ENCODE measurements around the gene DOCK3.
A peak's percentile ranks its signal among the peaks of the same experiment; 100 is the strongest.

Gene DOCK3

DNA sequence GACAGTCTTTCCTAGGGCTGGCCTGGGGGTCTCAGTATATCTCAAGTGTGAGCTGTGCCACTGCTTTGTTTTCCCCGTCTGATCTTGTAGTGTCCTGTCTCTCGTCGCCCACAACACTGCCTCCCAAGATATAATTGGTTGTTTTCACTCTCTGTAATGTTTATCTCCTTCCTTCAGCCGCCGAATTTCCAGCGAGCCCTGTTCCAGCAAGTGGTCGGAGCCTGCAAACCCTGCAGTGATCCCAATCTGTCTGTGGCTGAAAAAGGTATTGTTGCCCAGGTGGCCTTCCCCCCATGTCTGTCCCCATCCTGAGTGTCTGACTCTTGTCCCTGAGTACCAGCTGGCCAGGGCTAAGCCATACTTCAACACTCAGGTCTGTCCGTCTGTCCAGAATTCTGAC is 700.8 kb downstream of the DOCK3 start:
- no peaks in the 10 kb centered on the region for H3K36me3 Mint-ChIP-seq (ENCODE audit: low read depth)
- ATAC-seq: no peak
- no peak overlapping the region for H3K27ac Mint-ChIP-seq
- H3K9me3 Mint-ChIP-seq: no peaks in the 10 kb centered on the region
- no peak for DNase-seq
- H3K27me3 Mint-ChIP-seq: no peaks in the 10 kb centered on the region
- peaks cover 3% of the 10 kb centered on the region for H3K4me1 Mint-ChIP-seq
- H3K4me3 Mint-ChIP-seq: no peak overlapping the region

DNA sequence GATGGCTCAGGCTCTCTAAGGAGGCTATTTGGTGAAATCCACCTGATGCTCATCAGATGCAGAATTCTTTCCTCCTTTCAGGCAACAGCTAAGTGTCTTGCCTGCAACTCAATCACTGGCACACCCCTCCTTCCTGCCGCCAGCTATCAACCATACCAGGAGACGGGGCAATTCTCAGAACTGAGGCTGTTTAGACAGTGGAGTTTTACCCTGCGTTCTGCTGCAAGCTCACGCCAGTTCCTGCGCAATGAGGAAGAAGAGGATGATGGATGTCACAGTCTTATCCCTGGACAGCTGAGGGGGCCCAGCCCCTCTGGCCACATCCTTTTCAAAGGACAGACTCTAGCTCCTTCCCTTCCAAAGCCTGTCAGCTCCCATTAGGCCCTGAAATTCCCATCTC is 703.3 kb downstream of the DOCK3 start:
- DNase-seq (no peak), ATAC-seq (no peak)
- no peaks in the 10 kb centered on the region for H3K27me3 Mint-ChIP-seq
- H3K36me3 Mint-ChIP-seq (ENCODE audit: low read depth): no peaks in the 10 kb centered on the region
- H3K4me1 Mint-ChIP-seq: peaks cover 5% of the 10 kb centered on the region
- no peak overlapping the region for H3K4me3 Mint-ChIP-seq
- H3K27ac Mint-ChIP-seq: no peak overlapping the region
- no peaks in the 10 kb centered on the region for H3K9me3 Mint-ChIP-seq

DNA sequence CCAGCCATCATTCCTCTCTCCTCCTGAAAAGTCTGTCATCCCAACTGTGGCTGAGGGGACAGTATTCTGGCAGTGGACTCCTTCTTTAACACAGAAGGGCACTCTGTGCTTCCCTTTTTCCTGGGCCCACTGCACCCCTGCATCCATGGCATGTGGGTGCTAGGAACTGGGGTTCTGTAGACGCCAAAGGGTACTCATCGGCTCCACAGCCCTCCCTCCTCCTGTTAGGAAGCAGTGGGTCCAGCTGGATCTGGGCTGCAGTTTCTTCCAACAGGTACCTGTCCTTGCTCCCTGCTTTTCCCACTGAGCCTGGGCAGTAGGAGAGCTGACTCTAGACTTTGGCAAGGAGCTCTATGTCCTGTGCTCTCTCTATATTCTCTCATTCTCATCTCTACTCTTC is 704.0 kb downstream of the DOCK3 start:
- H3K4me3 Mint-ChIP-seq: no peak overlapping the region
- H3K27me3 Mint-ChIP-seq: no peaks in the 10 kb centered on the region
- no peak for ATAC-seq
- DNase-seq: no peak
- H3K9me3 Mint-ChIP-seq: no peaks in the 10 kb centered on the region
- peaks cover 11% of the 10 kb centered on the region for H3K4me1 Mint-ChIP-seq
- H3K36me3 Mint-ChIP-seq (ENCODE audit: low read depth): no peaks in the 10 kb centered on the region
- no peak overlapping the region for H3K27ac Mint-ChIP-seq

DNA sequence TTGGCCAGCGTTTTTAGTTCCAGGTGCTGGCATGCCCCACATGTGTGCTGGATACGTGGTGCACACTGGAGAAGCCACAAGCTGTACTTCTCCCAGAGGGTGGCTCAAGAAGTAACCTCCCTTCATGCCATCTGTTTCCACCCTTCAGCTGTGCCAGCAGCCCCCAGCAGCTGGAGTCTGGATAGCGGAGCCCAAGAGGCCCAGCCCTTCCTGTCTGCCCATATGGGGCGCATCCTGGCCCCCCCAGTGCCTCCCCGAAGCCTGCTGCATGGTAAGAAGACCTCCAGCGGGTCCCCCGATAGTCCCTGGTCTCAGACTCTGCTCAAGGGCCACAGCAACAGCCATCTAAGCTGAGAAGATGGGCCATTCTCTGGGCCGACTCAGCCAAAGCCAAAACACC is 704.6 kb downstream of the DOCK3 start:
- ATAC-seq (no peak), DNase-seq (no peak)
- Mint-ChIP-seq H3K4me3 (no peak overlapping the region), H3K4me1 (peaks cover 15% of the 10 kb centered on the region), H3K36me3 (ENCODE audit: low read depth) (peaks cover 1% of the 10 kb centered on the region), H3K27me3 (no peaks in the 10 kb centered on the region), H3K9me3 (no peaks in the 10 kb centered on the region), H3K27ac (no peak overlapping the region)

DNA sequence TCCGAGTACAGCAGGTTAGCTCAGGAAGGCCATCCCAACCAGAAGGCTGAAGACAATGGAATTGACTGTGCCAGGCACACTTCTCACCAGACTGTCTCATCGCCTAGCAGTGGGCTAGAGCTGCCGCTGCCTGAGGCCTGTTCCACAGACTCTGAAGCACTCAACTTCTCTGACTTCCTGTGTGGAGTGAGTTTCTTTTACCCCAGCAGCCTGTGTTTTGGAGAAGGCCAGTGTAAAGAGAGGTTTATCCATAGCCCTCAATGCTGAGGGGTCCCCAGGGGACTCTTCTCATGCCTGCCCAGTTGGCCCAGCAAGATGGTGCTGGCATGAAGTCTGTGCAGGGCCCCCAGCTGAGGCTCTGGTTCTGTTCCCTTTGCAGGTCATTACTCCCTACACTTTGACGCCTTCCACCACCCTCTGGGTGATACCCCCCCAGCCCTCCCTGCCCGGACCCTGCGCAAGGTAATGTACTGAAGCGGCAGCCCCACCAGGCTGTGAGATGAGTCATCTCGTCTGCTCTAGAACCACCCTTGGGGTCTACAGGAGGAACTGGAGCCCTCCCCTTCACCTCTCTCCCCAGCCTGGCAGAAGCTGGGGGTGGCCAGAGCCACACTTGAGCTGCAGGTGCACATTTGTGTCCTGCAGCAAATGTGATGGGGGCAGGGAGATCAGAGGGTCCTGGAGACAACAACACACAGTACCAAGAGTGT is 705.2 kb downstream of the DOCK3 start:
- Mint-ChIP-seq H3K9me3 (no peaks in the 10 kb centered on the region), H3K27me3 (no peaks in the 10 kb centered on the region), H3K36me3 (ENCODE audit: low read depth) (peaks cover 1% of the 10 kb centered on the region), H3K4me1 (peaks cover 15% of the 10 kb centered on the region), H3K4me3 (no peak overlapping the region), H3K27ac (no peak overlapping the region)
- DNase-seq: no peak
- ATAC-seq: no peak

DNA sequence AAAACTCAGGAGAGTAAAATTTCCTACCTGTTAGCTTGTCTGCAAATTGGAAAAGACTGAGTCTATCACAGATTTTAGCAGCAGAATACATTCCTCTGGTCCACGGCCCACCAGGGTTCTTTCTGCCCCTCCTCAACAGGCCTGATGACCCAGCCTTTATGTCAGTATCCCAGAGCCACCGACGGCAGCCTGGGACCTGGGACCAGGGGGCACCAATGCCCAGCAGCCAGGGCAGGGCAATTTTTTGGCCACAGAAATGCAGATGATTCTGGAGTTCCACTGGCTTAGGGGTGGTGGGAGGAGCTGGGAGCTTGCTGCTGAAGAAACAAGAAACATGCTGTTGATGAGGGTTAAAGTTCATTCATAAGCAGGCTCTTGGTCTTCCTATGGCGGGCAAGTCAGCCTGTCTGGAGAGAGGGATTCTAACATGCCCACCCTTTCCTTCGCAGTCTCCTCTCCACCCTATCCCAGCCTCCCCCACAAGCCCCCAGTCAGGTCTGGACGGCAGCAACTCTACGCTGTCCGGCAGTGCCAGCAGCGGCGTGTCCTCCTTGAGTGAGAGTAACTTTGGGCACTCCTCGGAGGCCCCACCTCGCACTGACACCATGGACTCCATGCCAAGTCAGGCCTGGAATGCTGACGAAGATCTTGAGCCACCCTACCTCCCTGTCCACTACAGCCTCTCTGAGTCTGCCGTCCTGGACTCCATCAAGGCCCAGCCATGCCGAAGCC is 706.0 kb downstream of the DOCK3 start:
- Mint-ChIP-seq H3K4me3 (no peak overlapping the region), H3K27ac (no peak overlapping the region), H3K4me1 (peaks cover 19% of the 10 kb centered on the region), H3K36me3 (ENCODE audit: low read depth) (peaks cover 5% of the 10 kb centered on the region), H3K27me3 (no peaks in the 10 kb centered on the region), H3K9me3 (no peaks in the 10 kb centered on the region)
- no peak for ATAC-seq
- no peak for DNase-seq

DNA sequence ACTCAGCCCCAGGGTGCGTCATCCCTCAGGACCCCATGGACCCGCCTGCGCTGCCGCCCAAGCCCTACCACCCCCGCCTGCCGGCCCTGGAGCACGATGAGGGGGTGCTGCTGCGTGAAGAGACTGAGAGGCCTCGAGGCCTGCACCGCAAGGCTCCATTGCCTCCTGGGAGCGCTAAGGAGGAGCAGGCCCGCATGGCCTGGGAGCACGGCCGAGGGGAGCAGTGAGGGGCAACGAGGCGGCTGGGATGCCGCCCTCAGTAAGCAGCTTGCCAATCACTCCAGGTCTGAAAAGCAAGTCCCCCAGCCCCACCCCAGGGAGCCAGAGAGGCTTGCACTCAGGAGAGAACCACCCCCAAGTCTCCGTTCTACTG is 706.6 kb downstream of the DOCK3 start:
- Mint-ChIP-seq H3K4me3 (no peak overlapping the region), H3K27ac (no peak overlapping the region), H3K4me1 (peaks cover 24% of the 10 kb centered on the region), H3K27me3 (no peaks in the 10 kb centered on the region), H3K36me3 (ENCODE audit: low read depth) (peaks cover 10% of the 10 kb centered on the region), H3K9me3 (no peaks in the 10 kb centered on the region)
- ATAC-seq: no peak
- DNase-seq: no peak

DNA sequence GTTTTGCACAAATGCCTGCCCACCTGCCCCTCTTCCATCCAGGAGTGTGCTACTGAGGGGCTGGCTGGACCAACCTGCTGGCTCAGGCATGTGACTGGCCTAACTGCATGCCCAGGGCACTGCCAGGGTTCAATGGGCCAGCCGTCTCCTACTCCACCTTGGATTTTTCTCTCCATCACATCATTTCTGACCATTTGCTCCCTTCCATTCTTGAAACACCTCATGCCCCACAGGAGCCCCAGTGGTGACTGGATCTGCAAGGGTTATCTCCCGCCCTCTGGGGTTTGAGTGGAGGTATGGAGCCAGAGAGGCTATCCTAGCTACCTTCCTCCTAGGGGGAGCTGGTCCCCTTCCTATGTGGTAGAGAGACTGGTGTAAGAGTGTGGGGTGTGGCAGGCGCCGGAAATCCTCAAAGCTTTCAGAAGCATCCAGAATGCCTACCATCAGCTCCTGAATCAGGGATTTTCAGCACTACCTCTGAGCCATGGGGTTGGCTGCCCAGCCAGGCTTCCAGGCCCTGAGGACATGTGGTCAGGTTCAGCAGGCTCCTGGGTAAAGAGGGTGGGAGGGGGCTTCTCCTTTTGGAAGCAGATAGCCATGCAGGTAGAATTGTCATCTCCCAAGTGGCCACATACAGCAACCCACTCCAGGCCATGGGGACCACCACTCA is 707.5 kb downstream of the DOCK3 start:
- H3K27ac Mint-ChIP-seq: no peak overlapping the region
- ATAC-seq (no peak), DNase-seq (no peak)
- H3K9me3 Mint-ChIP-seq: no peaks in the 10 kb centered on the region
- no peaks in the 10 kb centered on the region for H3K27me3 Mint-ChIP-seq
- peaks cover 33% of the 10 kb centered on the region for H3K4me1 Mint-ChIP-seq
- H3K4me3 Mint-ChIP-seq: no peak overlapping the region
- peaks cover 18% of the 10 kb centered on the region for H3K36me3 Mint-ChIP-seq (ENCODE audit: low read depth)

DNA sequence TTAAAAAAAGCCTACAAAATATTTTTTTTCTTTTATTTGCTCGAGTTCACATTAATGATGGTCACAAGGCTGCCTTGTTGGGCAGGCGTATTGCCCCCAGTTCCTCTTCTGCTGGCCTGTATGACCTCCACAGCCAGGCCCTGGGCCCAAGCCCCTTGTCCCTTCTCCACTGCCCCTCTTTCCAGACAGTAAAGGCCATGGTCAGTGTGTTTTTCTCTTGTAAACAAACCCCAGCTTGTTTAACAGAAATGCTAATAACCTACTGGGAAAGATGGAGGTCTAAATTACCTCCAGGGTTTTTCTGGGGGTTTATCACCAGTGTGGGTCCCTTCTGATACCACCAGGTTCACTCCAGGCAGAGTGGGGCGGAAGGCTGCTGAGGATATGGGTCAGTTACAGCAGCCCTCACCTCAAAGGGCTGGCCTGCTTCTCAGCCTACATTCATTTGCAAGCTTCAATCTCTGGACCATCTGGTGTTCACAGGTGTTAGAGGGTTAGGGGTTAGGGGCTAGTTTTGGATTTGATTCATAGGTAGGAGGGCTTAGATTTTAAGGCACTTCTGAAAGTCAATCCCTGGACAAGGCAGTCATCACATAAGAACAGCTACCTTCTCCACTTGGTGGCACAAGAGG is 708.3 kb downstream of the DOCK3 start:
- ATAC-seq (no peak), DNase-seq (no peak)
- H3K9me3 Mint-ChIP-seq: no peaks in the 10 kb centered on the region
- H3K27me3 Mint-ChIP-seq: no peaks in the 10 kb centered on the region
- H3K27ac Mint-ChIP-seq: peak overlapping the region; percentile 99
- peak overlapping the region; percentile 98 for H3K4me3 Mint-ChIP-seq
- peaks cover 26% of the 10 kb centered on the region for H3K36me3 Mint-ChIP-seq (ENCODE audit: low read depth)
- peaks cover 42% of the 10 kb centered on the region for H3K4me1 Mint-ChIP-seq

DNA sequence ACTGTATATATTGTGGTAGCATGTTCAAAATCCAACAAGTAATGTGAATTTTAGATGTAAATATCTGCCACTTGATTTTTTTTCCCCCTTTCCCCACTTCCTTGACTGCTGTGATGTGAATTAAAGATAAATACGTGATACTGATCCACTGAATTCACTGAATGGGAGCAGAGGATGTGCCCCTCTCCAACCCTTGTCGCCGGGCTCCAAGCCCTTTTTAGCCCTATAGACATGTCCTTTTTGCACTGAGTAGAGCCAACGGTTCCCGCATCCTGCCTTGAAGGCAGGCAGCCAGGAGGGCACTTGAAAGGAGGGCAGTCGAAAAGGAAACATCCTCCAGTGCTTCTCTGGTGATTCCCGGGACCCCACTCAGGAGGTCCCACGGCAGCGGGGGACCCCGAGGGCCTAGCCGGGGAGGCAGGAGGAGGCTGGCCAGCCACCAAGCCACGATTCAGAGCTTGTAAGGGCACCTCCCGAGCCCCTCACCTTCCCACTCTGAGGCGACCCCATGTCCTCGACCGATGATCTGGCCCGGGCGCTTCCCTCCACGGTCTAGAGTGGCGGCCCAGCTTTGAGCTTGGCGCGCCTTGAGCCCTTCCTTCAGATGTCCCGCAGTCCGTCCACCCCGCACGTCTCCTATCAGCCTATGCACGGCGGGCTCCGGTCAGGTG is 709.5 kb downstream of the DOCK3 start:
- peaks cover 35% of the 10 kb centered on the region for H3K36me3 Mint-ChIP-seq (ENCODE audit: low read depth)
- H3K27ac Mint-ChIP-seq: peak overlapping the region; percentile 99
- no peak for DNase-seq
- H3K9me3 Mint-ChIP-seq: no peaks in the 10 kb centered on the region
- no peaks in the 10 kb centered on the region for H3K27me3 Mint-ChIP-seq
- ATAC-seq: no peak
- peaks cover 51% of the 10 kb centered on the region for H3K4me1 Mint-ChIP-seq
- H3K4me3 Mint-ChIP-seq: peak overlapping the region; percentile 98

DNA sequence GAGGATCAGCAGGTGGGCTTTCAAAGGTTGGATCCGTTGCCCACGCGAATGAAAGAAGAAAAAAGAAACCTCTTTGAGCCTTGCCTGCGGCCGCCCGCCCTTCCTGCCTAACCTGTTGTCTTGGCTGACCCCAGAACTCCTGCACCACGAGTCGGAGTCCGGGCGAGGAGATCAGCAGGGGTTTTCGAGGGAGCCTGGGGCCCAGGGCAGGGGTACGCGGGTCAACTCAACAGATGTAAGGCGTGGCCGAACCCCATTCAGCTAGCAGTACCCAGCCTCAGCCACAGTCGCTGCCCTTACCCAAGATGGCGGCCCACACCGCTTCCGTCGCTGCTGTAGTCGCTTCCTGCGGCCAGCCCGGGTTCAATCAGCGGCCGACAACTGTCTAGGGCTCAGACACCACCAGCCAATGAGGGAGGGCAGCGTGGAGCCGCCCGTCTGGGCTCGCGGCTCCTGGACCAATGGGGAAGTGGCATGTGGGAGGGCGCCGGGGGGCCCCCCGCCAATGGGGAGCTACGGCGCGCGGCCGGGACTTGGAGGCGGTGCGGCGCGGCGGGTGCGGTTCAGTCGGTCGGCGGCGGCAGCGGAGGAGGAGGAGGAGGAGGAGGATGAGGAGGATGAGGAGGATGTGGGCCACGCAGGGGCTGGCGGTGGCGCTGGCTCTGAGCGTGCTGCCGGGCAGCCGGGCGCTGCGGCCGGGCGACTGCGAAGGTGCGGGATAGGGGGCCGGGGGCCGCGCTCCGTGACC is 710.2 kb downstream of the DOCK3 start, which contains the start of gene MANF:
Gene MANF, plus strand, starts transcription at position 566 of the 748 bp plus-strand sequence. Its CDS starts 52 bp downstream, at position 618.
- peak within 1 kb of the TSS; percentile 98 for H3K4me3 Mint-ChIP-seq
- H3K36me3 Mint-ChIP-seq (ENCODE audit: low read depth): peaks cover 37% of the 10 kb centered on the region
- no peaks in the 10 kb centered on the region for H3K27me3 Mint-ChIP-seq
- DNase-seq: peak; percentile 96
- peaks cover 54% of the 10 kb centered on the region for H3K4me1 Mint-ChIP-seq
- peak within 1 kb of the TSS; percentile 99 for H3K27ac Mint-ChIP-seq
- no peaks in the 10 kb centered on the region for H3K9me3 Mint-ChIP-seq
- peak; percentile 98 for ATAC-seq

DNA sequence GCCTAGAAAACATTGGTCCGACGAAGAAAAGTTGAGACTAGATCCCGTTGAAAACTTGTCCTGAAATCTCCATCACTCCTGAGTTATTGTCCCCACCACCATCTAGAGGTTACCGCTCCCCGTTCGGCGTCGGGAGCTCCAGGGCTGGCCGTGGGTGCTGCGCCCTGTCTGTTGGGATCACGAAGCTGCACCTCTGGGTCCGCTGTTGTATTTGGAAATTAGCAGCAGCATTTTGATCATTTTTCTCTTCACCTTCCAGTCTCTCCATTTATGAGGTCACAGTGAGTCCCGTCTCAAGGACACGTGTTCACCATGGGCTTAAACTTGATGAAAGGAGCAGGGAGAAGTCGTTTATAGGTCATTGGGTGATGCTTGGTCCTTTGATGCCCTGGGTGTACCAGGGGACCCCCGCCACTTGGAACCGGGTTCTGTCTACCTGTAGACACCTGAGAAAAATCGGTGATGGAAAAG is 710.9 kb downstream of the DOCK3 start:
- Mint-ChIP-seq H3K4me3 (peak overlapping the region; percentile 98), H3K4me1 (peaks cover 59% of the 10 kb centered on the region), H3K9me3 (no peaks in the 10 kb centered on the region), H3K36me3 (ENCODE audit: low read depth) (peaks cover 37% of the 10 kb centered on the region), H3K27me3 (no peaks in the 10 kb centered on the region), H3K27ac (peak overlapping the region; percentile 99)
- DNase-seq: no peak
- no peak for ATAC-seq

DNA sequence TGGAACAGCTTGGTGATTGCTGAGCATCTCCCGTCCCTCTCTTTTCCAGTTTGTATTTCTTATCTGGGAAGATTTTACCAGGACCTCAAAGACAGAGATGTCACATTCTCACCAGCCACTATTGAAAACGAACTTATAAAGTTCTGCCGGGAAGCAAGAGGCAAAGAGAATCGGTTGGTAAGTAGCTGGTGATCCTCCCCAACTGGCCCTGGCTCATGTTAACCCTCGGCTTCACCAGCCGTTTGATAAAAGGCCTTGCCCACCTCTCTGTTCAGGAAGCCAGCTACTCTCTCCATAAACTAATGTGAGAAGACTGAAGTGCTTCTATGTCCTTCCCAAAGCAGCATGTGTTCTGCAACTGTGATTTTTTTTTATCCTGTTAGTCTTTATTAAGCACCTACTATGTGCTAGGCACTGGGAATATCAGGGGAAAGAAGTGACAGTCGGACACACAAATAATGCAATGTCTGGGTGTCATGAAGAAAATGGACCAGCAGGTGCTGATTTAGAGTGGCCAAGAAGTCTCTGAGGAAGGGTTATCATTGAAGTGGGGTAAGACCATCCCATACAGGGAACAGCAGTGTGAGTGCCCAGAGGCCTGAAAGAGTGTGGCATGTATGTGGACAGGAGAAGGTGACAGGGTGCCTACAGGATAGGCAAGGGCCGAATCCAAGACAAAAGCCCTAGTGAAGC is 711.6 kb downstream of the DOCK3 start:
- H3K27ac Mint-ChIP-seq: peak overlapping the region; percentile 99
- ATAC-seq (no peak), DNase-seq (no peak)
- peak overlapping the region; percentile 98 for H3K4me3 Mint-ChIP-seq
- peaks cover 61% of the 10 kb centered on the region for H3K4me1 Mint-ChIP-seq
- H3K36me3 Mint-ChIP-seq (ENCODE audit: low read depth): peaks cover 37% of the 10 kb centered on the region
- H3K27me3 Mint-ChIP-seq: no peaks in the 10 kb centered on the region
- H3K9me3 Mint-ChIP-seq: no peaks in the 10 kb centered on the region

All from activated naive CD8-positive, alpha-beta T cell treated with anti-CD3 and anti-CD28 coated beads, Interleukin-2, amount 50 U/mL, for 24 hours (primary cell).